ENCODE data around the gene TPTE2. TPM values are rescaled to one million over a fixed set of nuclear protein-coding genes. Genes with fewer than 3 reads are reported as not detected.
A peak's percentile ranks its signal among the peaks of the same experiment; 100 is the strongest.
"Not testable (repeated sequence)": the region's sequence is repeated elsewhere in the genome, so short reads cannot be mapped to it uniquely, and the experiment has no call there.

The TPTE2 gene
- polyA plus RNA-seq, 2 of the 4 experiments (the other 2 are of a cell fraction), result not detected

- Histone ChIP-seq H3K4me3 (no peak overlapping the region), H3K4me2 (no peak overlapping the region), H3K9me3 (no peaks in the 10 kb centered on the region), H3K27ac (no peak overlapping the region), H3K4me1 (no peaks in the 10 kb centered on the region)
- ChIA-PET CTCF (interaction anchor here (1.6 kb wide), 1 partner anchor 20 kb away, joined by 8 read pairs; no protein-coding TSS in a partner anchor), POLR2A (no interaction called here)
- ATAC-seq (no peak), FAIRE-seq (no peak), DNase-seq (ENCODE audit: low read depth in 1 of 2, low spot score in 1 of 2) (no peak)
- TF ChIP-seq POLR2AphosphoS2 (conservative IDR thresholded peaks at IDR 0.05; ENCODE audit: low read length) (no peak), FOSB (CRISPR knock-in tag; IDR thresholded peaks at IDR 0.05) (no peak), PBX3 (IDR thresholded peaks at IDR 0.05) (no peak), CBX8 (IDR thresholded peaks at IDR 0.05) (no peak), ZC3H11A (IDR thresholded peaks at IDR 0.05) (no peak), RNF2 (IDR thresholded peaks at IDR 0.05; ENCODE audit: borderline replicate concordance, low read depth) (no peak)
- WGBS (ENCODE audit: missing lambda C conversion rate), result 69% methylated on average over 1 of the region's 1 CpG
These were observed 6.6 kb upstream of the TPTE2 start for GRCh38 chr13:19567820-19568534.

DNA sequence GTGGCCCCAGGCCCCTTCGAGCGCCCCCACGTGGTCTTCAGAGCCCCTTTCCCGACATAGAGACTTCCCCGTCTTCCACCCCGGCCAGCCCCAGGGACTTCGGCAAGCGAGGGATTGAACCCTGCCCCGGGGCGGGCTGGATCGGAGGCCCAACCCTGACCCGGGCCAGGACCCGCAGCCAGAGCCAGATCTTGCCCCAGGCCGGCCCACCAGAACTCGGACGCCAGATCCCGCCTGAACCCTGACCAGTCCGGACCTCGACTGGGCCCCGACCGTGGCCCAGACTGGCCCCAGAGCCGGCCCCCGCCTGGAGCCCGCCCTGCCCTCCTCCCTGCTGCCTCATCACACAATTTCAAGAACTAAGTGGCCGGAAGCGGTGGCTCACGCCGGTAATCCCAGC, 253 bp upstream of the TPTE2 start:
- no peak overlapping the region for H3K4me3 ChIP-seq
- TF ChIP-seq SMC3 (IDR thresholded peaks at IDR 0.05) (no peak), FOSB (CRISPR knock-in tag; IDR thresholded peaks at IDR 0.05) (no peak), ESRRA (IDR thresholded peaks at IDR 0.05; ENCODE audit: borderline replicate concordance, low read length) (no peak), E2F6 (IDR thresholded peaks at IDR 0.05; ENCODE audit: borderline replicate concordance, low read depth) (no peak), GATA3 (IDR thresholded peaks at IDR 0.05; ENCODE audit: borderline replicate concordance) (no peak), ZFP36 (IDR thresholded peaks at IDR 0.05; ENCODE audit: borderline replicate concordance, partially characterized antibody) (no peak), CEBPB (IDR thresholded peaks at IDR 0.05) (no peak), PHF8 (IDR thresholded peaks at IDR 0.05; ENCODE audit: borderline replicate concordance, low read depth) (no peak)
- DNase-seq (ENCODE audit: low read depth in 1 of 2, low spot score in 1 of 2) (no peak), FAIRE-seq (no peak), ATAC-seq (no peak)
- H3K27ac ChIP-seq, result no peak overlapping the region
- no peak overlapping the region for H3K4me2 ChIP-seq
- ChIA-PET POLR2A (no interaction called here), CTCF (no interaction called here)
- no peaks in the 10 kb centered on the region for H3K9me3 ChIP-seq
- 83% methylated on average over 15 of the region's 28 CpGs for WGBS (ENCODE audit: missing lambda C conversion rate)
- H3K4me1 ChIP-seq, result no peaks in the 10 kb centered on the region

DNA sequence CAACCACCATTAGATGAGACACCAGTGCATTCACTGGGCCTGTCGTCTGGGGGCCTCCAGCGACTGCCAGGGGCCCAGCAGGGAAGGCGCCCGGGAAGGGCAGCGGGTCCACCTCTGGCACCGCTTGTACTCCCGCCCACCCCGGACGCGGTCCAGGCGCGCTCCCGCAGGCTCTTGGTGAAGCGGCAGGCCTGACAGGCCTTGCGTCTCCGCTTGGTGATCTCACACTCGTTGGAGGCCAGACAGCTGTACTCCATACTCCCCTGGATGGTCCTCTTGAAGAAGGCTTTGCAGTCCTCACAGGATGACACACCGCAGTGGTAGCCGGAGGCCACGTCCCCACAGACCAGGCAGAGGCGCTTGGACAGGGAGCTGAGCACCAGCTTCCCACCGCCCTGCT, 660 bp downstream of the TPTE2 start:
- 95% methylated on average over 10 of the region's 22 CpGs for WGBS (ENCODE audit: missing lambda C conversion rate)
- H3K4me1 ChIP-seq; POLR2A ChIA-PET; H3K4me2 ChIP-seq; H3K9me3 ChIP-seq; ATAC-seq; FAIRE-seq; H3K27ac ChIP-seq; CTCF ChIA-PET; DNase-seq (ENCODE audit: low read depth in 1 of 2, low spot score in 1 of 2); H3K4me3 ChIP-seq: not testable (repeated sequence)

GRCh38 chr13:19559739-19560138, 1.6 kb downstream of the TPTE2 start:
- POLR2A ChIA-PET, CTCF ChIA-PET: not testable (repeated sequence)

DNA sequence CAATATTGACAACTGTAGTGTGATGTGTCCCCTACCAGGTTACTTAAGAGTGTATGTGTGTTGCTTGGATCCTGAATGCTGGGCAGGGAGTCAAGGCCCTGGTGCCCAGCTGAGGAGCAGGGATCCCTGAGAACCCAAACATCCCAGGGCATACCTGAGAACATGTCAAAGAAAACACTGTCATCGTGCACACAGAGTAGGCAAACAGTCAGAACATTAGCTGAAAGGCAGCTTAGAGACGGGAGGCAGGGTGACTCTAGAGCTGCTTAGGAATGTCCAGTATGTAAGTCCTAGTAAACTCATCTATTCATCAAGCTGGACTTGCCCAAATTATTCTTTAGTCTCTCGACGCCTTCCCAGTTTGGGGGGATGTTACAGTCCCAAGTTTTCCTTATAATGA, 4.0 kb downstream of the TPTE2 start:
- FAIRE-seq; H3K9me3 ChIP-seq; POLR2A ChIA-PET; ATAC-seq; H3K4me1 ChIP-seq; CTCF ChIA-PET; H3K4me2 ChIP-seq; H3K4me3 ChIP-seq; H3K27ac ChIP-seq; DNase-seq (ENCODE audit: low read depth in 1 of 2, low spot score in 1 of 2): not testable (repeated sequence)
- WGBS (ENCODE audit: missing lambda C conversion rate), result 35% methylated on average over 2 of the region's 4 CpGs

More at GRCh38 chr13:19559739-19560138, 1.6 kb downstream of the TPTE2 start:
- not testable (repeated sequence) for H3K4me1 ChIP-seq; FAIRE-seq; H3K4me2 ChIP-seq; DNase-seq (ENCODE audit: low read depth in 1 of 2, low spot score in 1 of 2); H3K27ac ChIP-seq; H3K4me3 ChIP-seq; H3K9me3 ChIP-seq
- WGBS (ENCODE audit: missing lambda C conversion rate), result no CpG with 5 or more reads among the region's 10 CpGs
- peak in 1 of 2 experiments; percentile 54; a peak in 2 of 6 replicates for ATAC-seq

GRCh38 chr13:19549245-19549644, 12.1 kb downstream of the TPTE2 start:
- H3K4me1 ChIP-seq; H3K27ac ChIP-seq; DNase-seq (ENCODE audit: low read depth in 1 of 2, low spot score in 1 of 2); H3K9me3 ChIP-seq; H3K4me2 ChIP-seq; FAIRE-seq; POLR2A ChIA-PET; H3K4me3 ChIP-seq; CTCF ChIA-PET; ATAC-seq: not testable (repeated sequence)
- WGBS (ENCODE audit: missing lambda C conversion rate), result 20% methylated on average over 3 of the region's 4 CpGs

DNA sequence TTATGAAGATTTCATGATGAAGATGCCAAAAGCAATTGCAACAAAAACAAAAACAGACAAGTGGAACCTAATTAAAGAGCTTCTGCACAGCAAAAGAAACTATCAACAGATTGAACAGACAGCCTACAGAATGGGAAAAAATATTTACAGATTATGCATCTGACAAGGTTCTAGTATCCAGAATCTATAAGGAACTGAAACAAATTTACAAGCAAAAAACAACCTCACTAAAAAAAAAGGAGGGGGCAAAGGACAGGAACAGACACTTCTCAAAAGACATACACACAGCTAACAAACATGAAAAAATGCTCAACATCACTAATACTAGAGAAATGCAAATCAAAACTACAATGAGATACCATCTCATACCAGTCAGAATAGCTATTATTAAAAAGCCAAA, 35.7 kb downstream of the TPTE2 start:
- FAIRE-seq; ATAC-seq; DNase-seq (ENCODE audit: low read depth in 1 of 2, low spot score in 1 of 2); CTCF ChIA-PET; H3K4me2 ChIP-seq; H3K27ac ChIP-seq; H3K4me3 ChIP-seq; H3K9me3 ChIP-seq; H3K4me1 ChIP-seq; POLR2A ChIA-PET: not testable (repeated sequence)
